Mesenchymal stem cell (in vitro differentiated cells and primary cell): ENCODE measurements around the gene PIK3R6.

Source experiments
- DNase-seq: peaks from one replicate; pipeline ENCODE4 v3.0.0-alpha.2; 2013
- H2AFZ ChIP-seq: one replicate; pipeline ENCODE4 v1.6.1; 2013; ENCODE audit warnings: low read depth, mild to moderate bottlenecking, control low read depth, inconsistent platforms, low read length, moderate library complexity
- H2AK5ac ChIP-seq: 2 replicates; pipeline ENCODE4 v1.6.1; 2013; ENCODE audit warnings: low read length, moderate library complexity, mild to moderate bottlenecking, inconsistent platforms; ENCODE audit not compliant: severe bottlenecking
- H2BK120ac ChIP-seq: one replicate; pipeline ENCODE4 v1.6.1; 2013; ENCODE audit warnings: low read depth, mild to moderate bottlenecking, inconsistent platforms, low read length, moderate library complexity
- H2BK12ac ChIP-seq, 2 experiments: one replicate each; pipeline ENCODE4 v1.6.1; 2013; ENCODE audit warnings: inconsistent platforms in 2 of 2, low read length in 2 of 2, mild to moderate bottlenecking in 2 of 2, moderate library complexity in 2 of 2, control low read depth in 1 of 2
- H2BK15ac ChIP-seq: one replicate; pipeline ENCODE4 v1.6.1; 2013; ENCODE audit warnings: mild to moderate bottlenecking, low read depth, inconsistent platforms; ENCODE audit not compliant: poor library complexity, severe bottlenecking
- H2BK5ac ChIP-seq: 2 replicates; pipeline ENCODE4 v1.6.1; 2013; ENCODE audit warnings: low read depth, mild to moderate bottlenecking, low read length, control low read depth, inconsistent platforms; ENCODE audit not compliant: poor library complexity, severe bottlenecking
- H3K14ac ChIP-seq, 2 experiments: one replicate each; pipeline ENCODE4 v1.6.1; 2013; ENCODE audit warnings: inconsistent platforms in 2 of 2, low read length in 2 of 2, control low read depth in 1 of 2, mild to moderate bottlenecking in 1 of 2, moderate library complexity in 1 of 2
- H3K18ac ChIP-seq, 2 experiments: one replicate each; pipeline ENCODE4 v1.6.1; 2013; ENCODE audit warnings: inconsistent platforms in 2 of 2, low read length in 2 of 2, control low read depth in 1 of 2, low read depth in 1 of 2, mild to moderate bottlenecking in 1 of 2
- H3K23ac ChIP-seq, 2 experiments: one replicate each; pipeline ENCODE4 v1.6.1; 2013; ENCODE audit warnings: inconsistent platforms in 2 of 2, low read length in 2 of 2, mild to moderate bottlenecking in 2 of 2, moderate library complexity in 2 of 2, control low read depth in 1 of 2
- H3K27ac ChIP-seq: 2 replicates; pipeline ENCODE4 v1.5.1; 2013; ENCODE audit warnings: mild to moderate bottlenecking, moderate library complexity, low read length, control low read depth, inconsistent platforms; ENCODE audit not compliant: poor library complexity, severe bottlenecking
- H3K27me3 ChIP-seq, 2 experiments: 2 replicates each; pipeline versions ENCODE4 v1.6.1 to v1.7.0; 2013; ENCODE audit warnings: low read length in 2 of 2, mild to moderate bottlenecking in 2 of 2, moderate library complexity in 2 of 2, control low read depth in 1 of 2, inconsistent platforms in 1 of 2; ENCODE audit not compliant: control insufficient read depth in 1 of 2, insufficient read depth in 1 of 2
- H3K36me3 ChIP-seq, 2 experiments: 2 replicates each; pipeline versions ENCODE4 v1.6.1 to v1.7.0; 2013; ENCODE audit warnings: low read length in 2 of 2, control low read depth in 1 of 2, inconsistent platforms in 1 of 2, low read depth in 1 of 2, mild to moderate bottlenecking in 1 of 2; ENCODE audit not compliant: insufficient read depth in 2 of 2, control insufficient read depth in 1 of 2
- H3K4ac ChIP-seq, 2 experiments: one replicate each; pipeline ENCODE4 v1.6.1; 2013; ENCODE audit warnings: inconsistent platforms in 2 of 2, low read length in 2 of 2, mild to moderate bottlenecking in 2 of 2, moderate library complexity in 2 of 2, control low read depth in 1 of 2, low read depth in 1 of 2
- H3K4me1 ChIP-seq: 2 replicates; pipeline ENCODE4 v1.6.1; 2013; ENCODE audit warnings: low read depth, low read length, control low read depth; ENCODE audit not compliant: control insufficient read depth, insufficient read depth
- H3K4me2 ChIP-seq: 2 replicates; pipeline ENCODE4 v1.6.1; 2013; ENCODE audit warnings: low read length, mild to moderate bottlenecking, inconsistent platforms; ENCODE audit not compliant: poor library complexity, severe bottlenecking
- H3K4me3 ChIP-seq, 2 experiments: 2 replicates each; pipeline versions ENCODE4 v1.5.1 to v1.7.0; 2013; ENCODE audit warnings: low read length in 2 of 2, mild to moderate bottlenecking in 2 of 2, control low read depth in 1 of 2, low read depth in 1 of 2; ENCODE audit not compliant: insufficient read depth in 1 of 2
- H3K79me1 ChIP-seq: replicated peaks from 2 replicates; pipeline ENCODE4 v1.6.1; 2013; ENCODE audit warnings: mild to moderate bottlenecking, control low read depth, low read length, inconsistent platforms; ENCODE audit not compliant: poor library complexity, severe bottlenecking
- H3K9ac ChIP-seq: 2 replicates; pipeline ENCODE4 v1.7.0; 2013; ENCODE audit warnings: mild to moderate bottlenecking, low read length, moderate library complexity
- H3K9me3 ChIP-seq: 2 replicates; pipeline ENCODE4 v1.7.0; 2013; ENCODE audit warnings: mild to moderate bottlenecking, low read length; ENCODE audit not compliant: control insufficient read depth
- H4K8ac ChIP-seq: one replicate; pipeline ENCODE4 v1.6.1; 2013; ENCODE audit warnings: inconsistent platforms, mild to moderate bottlenecking, low read length, moderate library complexity
- H4K91ac ChIP-seq: one replicate; pipeline ENCODE4 v1.6.1; 2013; ENCODE audit warnings: mild to moderate bottlenecking, low read length, inconsistent platforms
- WGBS: methylation state at CpG from one replicate; pipeline ENCODE4 v1.1.7; 2013; ENCODE audit warnings: mixed read lengths; 5-methylcytosine and 5-hydroxymethylcytosine counted together

Gene PIK3R6

DNA sequence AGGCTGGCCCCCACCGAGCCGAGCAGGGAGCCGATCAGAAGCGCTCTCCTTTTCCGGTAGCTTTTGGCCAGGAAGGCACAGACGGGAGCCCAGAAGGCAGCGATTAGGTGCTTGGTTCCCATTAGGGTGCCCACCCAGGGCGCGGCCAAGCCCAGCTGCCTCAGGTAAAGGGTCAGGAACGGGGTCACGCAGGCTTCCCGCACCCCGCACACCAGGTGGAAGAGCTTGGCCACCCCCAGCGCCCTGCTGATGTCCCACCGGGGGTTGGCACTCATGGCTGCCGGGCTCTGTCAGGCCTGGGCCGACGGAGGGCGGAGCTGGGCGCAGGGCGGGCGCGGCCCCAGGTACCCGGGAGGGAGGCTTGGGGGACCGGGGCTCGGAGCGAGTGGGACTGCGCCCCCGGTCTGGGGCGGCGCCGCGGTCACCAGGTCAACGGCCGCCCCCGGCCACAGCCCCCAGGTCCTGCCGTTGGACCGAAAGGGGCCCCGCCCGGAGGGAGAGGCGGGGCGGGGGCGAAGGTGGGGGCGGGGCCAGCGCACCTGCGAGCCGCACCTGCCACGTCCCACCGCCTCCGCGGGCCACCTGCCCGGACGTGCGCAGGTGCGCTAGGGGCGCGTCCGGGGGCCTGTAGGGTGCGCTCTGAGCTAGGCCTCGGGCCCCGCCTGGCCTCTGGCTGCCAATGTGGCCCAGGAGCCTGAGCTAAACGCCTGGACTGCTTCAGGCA, 68.5 kb downstream of the PIK3R6 start, which contains the start of gene MFSD6L:
MFSD6L (minus strand) TSS at position 520 of the 724 bp plus-strand sequence; CDS start at position 275, 245 bp downstream.
- Histone ChIP-seq H3K79me1 (no peaks in the 10 kb centered on the region), H4K8ac (no peak within 1 kb of the TSS), H3K14ac (no peak within 1 kb of the TSS), H2BK15ac (no peak within 1 kb of the TSS), H3K23ac (no peak within 1 kb of the TSS), H3K18ac (no peak within 1 kb of the TSS), H3K4ac (no peak within 1 kb of the TSS), H2BK5ac (no peak within 1 kb of the TSS), H3K9ac (no peak within 1 kb of the TSS), H2AK5ac (peak within 1 kb of the TSS; percentile 3), H4K91ac (no peak within 1 kb of the TSS), H3K4me3 (peak within 1 kb of the TSS in 1 of 2 experiments; percentile 30), H2AFZ (no peak within 1 kb of the TSS), H3K27me3 (peaks cover 17 to 64% of the 10 kb centered on the region in 2 experiments), H3K4me2 (peak within 1 kb of the TSS; percentile 68), H2BK12ac (no peak within 1 kb of the TSS), H2BK120ac (no peak within 1 kb of the TSS), H3K27ac (no peak within 1 kb of the TSS), H3K4me1 (peaks cover 23% of the 10 kb centered on the region), H3K36me3 (no peaks in the 10 kb centered on the region), H3K9me3 (no peaks in the 10 kb centered on the region)
- 3% methylated on average over 39 of the region's 62 CpGs for WGBS
- no peak for DNase-seq

- Histone ChIP-seq H3K27me3 (peaks cover 17 to 57% of the 10 kb centered on the region in 2 experiments), H2AK5ac (no peak overlapping the region), H3K79me1 (no peaks in the 10 kb centered on the region), H3K27ac (no peak overlapping the region), H3K4me1 (peaks cover 18% of the 10 kb centered on the region), H3K4me3 (no peak overlapping the region), H3K14ac (no peak overlapping the region), H3K4ac (no peak overlapping the region), H2BK12ac (no peak overlapping the region), H2BK120ac (no peak overlapping the region), H2AFZ (no peak overlapping the region), H3K36me3 (no peaks in the 10 kb centered on the region), H3K4me2 (no peak overlapping the region), H3K23ac (no peak overlapping the region), H3K18ac (no peak overlapping the region), H2BK15ac (no peak overlapping the region), H4K8ac (no peak overlapping the region), H4K91ac (no peak overlapping the region), H3K9ac (no peak overlapping the region), H2BK5ac (no peak overlapping the region), H3K9me3 (no peaks in the 10 kb centered on the region)
- no peak for DNase-seq
- WGBS, result 58% methylated on average over 23 of the region's 23 CpGs
Measured at GRCh38 chr17:8798176-8798845, 69.2 kb downstream of the PIK3R6 start.

DNA sequence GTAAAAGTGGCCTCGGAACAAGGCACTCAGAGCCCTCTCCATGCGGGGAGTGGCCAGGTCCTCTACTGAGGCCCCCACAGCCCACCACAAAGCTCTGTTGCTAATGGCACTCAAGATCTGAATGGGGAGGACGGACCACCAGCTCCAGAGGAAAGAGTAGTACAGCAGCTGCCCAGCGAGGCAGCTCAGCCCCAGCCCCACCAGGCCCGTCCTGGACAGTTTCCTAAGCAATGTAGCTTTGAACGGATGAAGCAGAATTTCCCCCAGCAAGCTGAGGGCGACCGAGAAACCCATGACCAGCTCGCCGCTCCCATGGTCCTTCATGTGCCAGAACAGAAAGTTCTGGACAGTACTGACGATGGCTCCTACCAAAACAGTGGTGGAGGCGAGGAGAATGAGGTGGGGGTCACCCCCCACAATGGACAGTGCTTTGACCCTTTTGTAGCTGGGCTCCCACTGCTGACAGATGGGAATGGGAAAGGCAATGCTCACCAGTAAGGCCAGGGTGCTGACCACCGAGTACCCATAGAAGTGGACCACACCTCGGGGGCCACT, 69.8 kb downstream of the PIK3R6 start:
- no peak overlapping the region for H3K18ac ChIP-seq
- no peak overlapping the region for H3K9ac ChIP-seq
- peaks cover 17 to 51% of the 10 kb centered on the region in 2 experiments for H3K27me3 ChIP-seq
- H3K79me1 ChIP-seq, result no peaks in the 10 kb centered on the region
- H2BK12ac ChIP-seq, result no peak overlapping the region
- no peak overlapping the region for H2BK15ac ChIP-seq
- H3K14ac ChIP-seq, result no peak overlapping the region
- H2BK120ac ChIP-seq, result no peak overlapping the region
- H3K36me3 ChIP-seq, result no peaks in the 10 kb centered on the region
- no peak overlapping the region for H2AFZ ChIP-seq
- no peak overlapping the region for H3K4ac ChIP-seq
- no peak for DNase-seq
- peaks cover 14% of the 10 kb centered on the region for H3K4me1 ChIP-seq
- 80% methylated on average over 14 of the region's 14 CpGs for WGBS
- no peaks in the 10 kb centered on the region for H3K9me3 ChIP-seq
- H4K8ac ChIP-seq, result no peak overlapping the region
- no peak overlapping the region for H3K4me2 ChIP-seq
- H4K91ac ChIP-seq, result no peak overlapping the region
- no peak overlapping the region for H2AK5ac ChIP-seq
- no peak overlapping the region for H3K27ac ChIP-seq
- H2BK5ac ChIP-seq, result no peak overlapping the region
- no peak overlapping the region for H3K4me3 ChIP-seq
- H3K23ac ChIP-seq, result no peak overlapping the region

DNA sequence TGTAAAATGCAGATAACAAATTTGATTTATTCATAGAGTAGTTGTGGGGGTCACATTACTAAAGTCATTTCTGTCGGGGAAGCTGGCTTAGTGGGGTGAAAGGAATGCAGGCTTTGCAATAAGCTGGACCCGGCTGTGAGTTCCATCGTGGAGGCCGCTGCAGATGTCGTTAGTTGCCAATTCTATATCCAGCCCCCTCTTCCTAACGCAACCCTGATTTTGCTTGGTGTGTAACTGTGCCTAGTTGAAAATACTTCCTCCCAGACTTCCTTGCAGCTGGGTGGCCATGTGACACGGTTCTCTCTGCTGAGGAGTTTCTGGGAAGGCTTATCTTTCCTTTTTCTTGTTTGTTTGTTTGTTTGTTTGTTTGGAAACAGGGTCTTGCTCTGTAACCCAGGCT, 72.8 kb downstream of the PIK3R6 start:
- Histone ChIP-seq H2BK15ac (no peak overlapping the region), H3K4ac (no peak overlapping the region), H3K79me1 (no peaks in the 10 kb centered on the region), H3K14ac (no peak overlapping the region), H3K9ac (no peak overlapping the region), H3K4me2 (no peak overlapping the region), H2BK12ac (no peak overlapping the region), H4K91ac (no peak overlapping the region), H3K18ac (no peak overlapping the region), H3K23ac (no peak overlapping the region), H3K4me1 (peaks cover 12% of the 10 kb centered on the region), H3K36me3 (no peaks in the 10 kb centered on the region), H3K4me3 (no peak overlapping the region), H2BK5ac (no peak overlapping the region), H2AK5ac (no peak overlapping the region), H2BK120ac (no peak overlapping the region), H3K27me3 (peaks cover 17 to 36% of the 10 kb centered on the region in 2 experiments), H2AFZ (no peak overlapping the region), H3K27ac (no peak overlapping the region), H4K8ac (no peak overlapping the region), H3K9me3 (peaks cover 16% of the 10 kb centered on the region)
- DNase-seq, result no peak
- WGBS, result 75% methylated on average over 6 of the region's 7 CpGs
